Stomach (tissue), 9 donors: ENCODE results near the gene LEPR. TPM values are rescaled to one million over a fixed set of nuclear protein-coding genes. Genes with fewer than 3 reads are reported as not detected.
"Not testable (repeated sequence)": the region's sequence is repeated elsewhere in the genome, so short reads cannot be mapped to it uniquely, and the experiment has no call there.

ENCODE experiments used
- DNase-seq, 2 donors: peaks; one replicate each; pipeline versions ENCODE4 v3.0.0 to v3.0.0-alpha.2; 2013 to 2019
- H3K27ac ChIP-seq, 5 donors: fragments of 200-600 bp in 4 of 5; sonication (generic) in 4 of 5; one replicate each; pipeline ENCODE4 v1.5.1; 2013 to 2019; ENCODE audit warnings: mild to moderate bottlenecking in 1 of 5, moderate library complexity in 1 of 5
- H3K27me3 ChIP-seq, 3 donors: fragments of 200-600 bp; sonication (generic); one replicate each; pipeline ENCODE4 v1.5.1; 2017 to 2019; ENCODE audit warnings: mixed run types in 1 of 3
- H3K36me3 ChIP-seq, 4 donors: fragments of 200-600 bp; sonication (generic); 1 replicate in 3 of 4; 2 replicates in 1 of 4; pipeline ENCODE4 v1.5.1; 2016 to 2019
- H3K4me1 ChIP-seq, 4 donors: fragments of 200-600 bp; sonication (generic); one replicate each; pipeline ENCODE4 v1.5.1; 2016 to 2019
- H3K4me3 ChIP-seq, 4 donors: fragments of 200-600 bp; sonication (generic) in 3 of 4; one replicate each; pipeline ENCODE4 v1.5.1; 2016 to 2019; ENCODE audit warnings: mild to moderate bottlenecking in 1 of 4
- H3K9me3 ChIP-seq, 4 donors: fragments of 200-600 bp; sonication (generic); one replicate each; pipeline ENCODE4 v1.5.1; 2016 to 2019
- EP300 ChIP-seq: sonication (generic); formaldehyde crosslinking; IDR thresholded peaks from one replicate; pipeline ENCODE4 v1.6.1; 2017; ENCODE audit warnings: antibody characterized with exemption
- POLR2A ChIP-seq, 4 donors: fragments of 450-650 bp; IDR thresholded peaks; one replicate each; pipeline ENCODE4 v1.6.1; 2016; ENCODE audit warnings: antibody characterized with exemption in 4 of 4, control low read depth in 2 of 4, mild to moderate bottlenecking in 1 of 4, moderate library complexity in 1 of 4
- POLR2AphosphoS5 ChIP-seq, 3 donors: sonication (generic); formaldehyde crosslinking; IDR thresholded peaks; one replicate each; pipeline ENCODE4 v1.6.1; 2016; ENCODE audit warnings: antibody characterized with exemption in 3 of 3
- WGBS, 5 donors: extraction: QIAGEN DNeasy Blood & Tissue Kit in 3 of 5; methylation state at CpG; one replicate each; pipeline versions ENCODE4 v1.1.5 to v1.1.7; 2013 to 2018; 5-methylcytosine and 5-hydroxymethylcytosine counted together
- intact Hi-C: fragments of 100-400 bp; cut with DNase I; formaldehyde crosslinking; loops from one replicate; pipeline ENCODE4 v1.15.1; 2023; ENCODE audit warnings: low total_unique reads
- polyA plus RNA-seq, 3 donors: library from polyadenylated mRNA; stranded (reverse); fragments of 200-250 nt; gene quantifications; one replicate each; pipeline ENCODE4 v1.2.3, GENCODE V29; 2013
- total RNA-seq, 5 donors: library from RNA; depleted of rRNA; stranded (reverse); fragments of >200 nt; gene quantifications; one replicate each; pipeline versions ENCODE4 v1.1.0 to v1.2.3, GENCODE V29; 2014 to 2016
- TF ChIP-seq, protein P1 (sequence below), 7 experiments: fragments of 450-650 bp in 4 of 7; fragments of 200-600 bp in 3 of 7; sonication (generic) in 3 of 7; IDR thresholded peaks; one replicate each; pipeline ENCODE4 v1.5.1; 2016 to 2019; ENCODE audit warnings: antibody characterized with exemption in 7 of 7, control low read depth in 2 of 7, mild to moderate bottlenecking in 1 of 7
- donor health status: healthy with polysubstance abuse.
- donor health status: Bipolar disorder and iron deficiency.
- donor health status: healthy.

Gene LEPR
- total and polyA plus RNA-seq, 8 donors: 0.58 to 33.0 (median 14.1) TPM

DNA sequence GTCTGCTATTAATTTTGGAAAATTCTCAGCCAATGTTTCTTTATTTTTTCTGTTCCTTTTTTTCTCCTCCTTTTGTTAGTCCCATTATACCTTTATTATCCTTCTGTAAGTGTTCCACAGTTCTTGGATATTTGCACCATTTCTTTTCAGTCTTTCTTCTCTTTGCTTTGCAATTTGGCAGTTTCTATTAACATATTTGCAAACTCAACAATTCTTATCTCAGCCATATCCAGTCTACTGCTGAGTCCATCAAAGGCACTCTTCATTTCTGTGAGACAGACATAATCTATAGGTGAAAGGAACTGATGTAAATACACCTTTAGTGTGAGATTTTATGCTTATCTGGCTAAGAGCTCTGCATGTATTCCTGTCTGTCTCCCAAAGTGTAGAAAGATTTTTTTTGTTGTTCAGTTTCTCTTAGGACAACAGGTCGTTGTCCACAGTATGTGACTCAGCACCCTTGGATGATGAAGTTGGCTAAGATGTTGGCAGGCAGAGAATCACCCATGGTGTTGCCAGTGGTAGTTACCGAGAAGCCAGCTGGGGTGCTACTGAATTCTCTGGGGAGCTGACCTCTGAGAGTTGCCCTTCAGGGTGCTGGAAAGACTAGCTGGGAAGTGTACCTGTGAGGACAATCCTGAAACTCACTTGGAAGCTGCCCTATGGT, 38.4 kb downstream of the LEPR start:
- WGBS, 5 donors: 54 to 89% (median 67%) methylated on average over 2 of the region's 2 CpGs
- intact Hi-C loops: no loop called here

DNA sequence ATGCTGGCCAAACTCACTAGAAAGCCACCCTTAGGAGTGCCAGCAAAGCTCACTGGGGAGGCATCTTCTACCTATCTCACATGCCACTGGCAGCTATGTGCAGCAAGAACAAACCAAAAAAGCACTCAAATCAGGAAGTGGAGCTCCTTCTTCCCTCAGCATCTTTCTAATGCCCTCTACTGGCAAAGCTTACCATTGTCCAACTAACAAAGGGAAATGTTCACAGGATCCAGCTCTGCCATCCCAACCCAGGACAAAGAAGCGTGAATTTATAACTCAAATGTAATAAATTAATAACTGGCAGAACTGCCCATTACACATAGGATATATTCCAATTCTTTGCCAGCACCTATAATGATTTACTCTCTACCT, 38.9 kb downstream of the LEPR start:
- Histone ChIP-seq H3K27me3 (no peaks in the 10 kb centered on the region), H3K4me3 (no peak overlapping the region), H3K4me1 (peaks cover 0 to 8% (median 0%) of the 10 kb centered on the region in 4 donors), H3K27ac (no peak overlapping the region), H3K9me3 (no peaks in the 10 kb centered on the region), H3K36me3 (no peaks in the 10 kb centered on the region)
- 32 to 59% (median 47%) methylated on average over 1 of the region's 1 CpG for WGBS, 5 donors
- TF ChIP-seq EP300: no peak
- TF ChIP-seq, protein P1, sequence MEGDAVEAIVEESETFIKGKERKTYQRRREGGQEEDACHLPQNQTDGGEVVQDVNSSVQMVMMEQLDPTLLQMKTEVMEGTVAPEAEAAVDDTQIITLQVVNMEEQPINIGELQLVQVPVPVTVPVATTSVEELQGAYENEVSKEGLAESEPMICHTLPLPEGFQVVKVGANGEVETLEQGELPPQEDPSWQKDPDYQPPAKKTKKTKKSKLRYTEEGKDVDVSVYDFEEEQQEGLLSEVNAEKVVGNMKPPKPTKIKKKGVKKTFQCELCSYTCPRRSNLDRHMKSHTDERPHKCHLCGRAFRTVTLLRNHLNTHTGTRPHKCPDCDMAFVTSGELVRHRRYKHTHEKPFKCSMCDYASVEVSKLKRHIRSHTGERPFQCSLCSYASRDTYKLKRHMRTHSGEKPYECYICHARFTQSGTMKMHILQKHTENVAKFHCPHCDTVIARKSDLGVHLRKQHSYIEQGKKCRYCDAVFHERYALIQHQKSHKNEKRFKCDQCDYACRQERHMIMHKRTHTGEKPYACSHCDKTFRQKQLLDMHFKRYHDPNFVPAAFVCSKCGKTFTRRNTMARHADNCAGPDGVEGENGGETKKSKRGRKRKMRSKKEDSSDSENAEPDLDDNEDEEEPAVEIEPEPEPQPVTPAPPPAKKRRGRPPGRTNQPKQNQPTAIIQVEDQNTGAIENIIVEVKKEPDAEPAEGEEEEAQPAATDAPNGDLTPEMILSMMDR (IDR thresholded peaks at IDR 0.05): peak in 4 of 7 experiments; percentile 6 to 43 (median 27)
- peak in 1 of 2 donors; percentile 39 for DNase-seq
- intact Hi-C loops: no loop called here

More for the DNA sequence above, 38.4 kb downstream of the LEPR start:
- Histone ChIP-seq H3K27me3 (no peaks in the 10 kb centered on the region), H3K4me3 (no peak overlapping the region), H3K36me3 (no peaks in the 10 kb centered on the region), H3K9me3 (no peaks in the 10 kb centered on the region), H3K4me1 (peaks cover 0 to 8% (median 0%) of the 10 kb centered on the region in 4 donors), H3K27ac (no peak overlapping the region)
- TF ChIP-seq EP300 (no peak), POLR2A (IDR thresholded peaks at IDR 0.05) (no peak), POLR2AphosphoS5 (IDR thresholded peaks at IDR 0.05) (no peak)
- TF ChIP-seq, protein P1 (IDR thresholded peaks at IDR 0.05): no peak
- DNase-seq: no peak

DNA sequence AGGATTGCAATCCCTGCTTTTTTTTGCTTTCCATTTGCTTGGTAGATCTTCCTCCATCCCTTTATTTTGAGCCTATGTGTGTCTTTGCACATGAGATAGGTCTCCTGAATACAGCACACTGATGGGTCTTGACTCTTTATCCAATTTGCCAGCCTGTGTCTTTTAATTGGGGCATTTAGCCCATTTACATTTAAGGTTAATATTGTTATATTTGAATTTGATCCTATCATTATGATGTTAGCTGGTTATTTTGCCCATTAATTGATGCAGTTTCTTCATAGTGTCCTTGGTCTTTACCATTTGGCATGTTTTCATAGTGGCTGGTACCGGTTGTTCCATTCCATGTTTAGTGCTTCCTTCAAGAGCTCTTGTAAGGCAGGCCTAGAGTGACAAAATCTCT, 45.4 kb downstream of the LEPR start:
- H3K36me3 ChIP-seq, intact Hi-C loops, H3K9me3 ChIP-seq, DNase-seq, H3K27ac ChIP-seq, H3K27me3 ChIP-seq, H3K4me3 ChIP-seq: not testable (repeated sequence)
- H3K4me1 ChIP-seq: peaks cover 10 to 37% (median 27%) of the 10 kb centered on the region in 4 donors
- 94 to 100% (median 96%) methylated on average over 1 of the region's 1 CpG for WGBS, 5 donors

DNA sequence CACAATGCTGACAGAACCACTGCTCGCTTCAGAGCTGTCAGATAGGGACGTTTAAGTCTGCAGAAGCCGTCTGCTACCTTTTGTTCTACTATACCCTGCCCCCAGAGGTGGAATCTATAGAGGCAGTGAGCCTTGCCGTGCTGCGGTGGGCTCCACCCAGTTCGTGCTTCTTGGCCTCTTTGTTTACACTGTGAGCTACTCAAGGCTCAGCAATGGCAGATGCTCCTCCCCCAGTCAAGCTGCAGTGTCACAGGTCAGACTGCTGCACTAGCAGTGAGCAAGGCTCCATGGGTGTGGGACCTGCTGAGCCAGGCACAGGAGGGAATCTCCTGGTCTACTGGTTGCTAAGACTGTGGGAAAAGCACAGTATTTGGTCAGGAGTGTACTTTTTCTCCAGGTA, 47.1 kb downstream of the LEPR start:
- Histone ChIP-seq H3K36me3 (no peaks in the 10 kb centered on the region), H3K4me1 (peaks cover 10 to 46% (median 33%) of the 10 kb centered on the region in 4 donors), H3K4me3 (no peak overlapping the region), H3K27me3 (no peaks in the 10 kb centered on the region), H3K9me3 (no peaks in the 10 kb centered on the region), H3K27ac (peak overlapping the region in 1 of 5 donors; percentile 7)
- intact Hi-C loops: no loop called here
- peak; percentile 58 to 86 for DNase-seq
- 19 to 53% (median 28%) methylated on average over 6 of the region's 6 CpGs for WGBS, 5 donors
- no peak for TF ChIP-seq POLR2A (IDR thresholded peaks at IDR 0.05)
- peak in 1 of 3 donors; percentile 45 for TF ChIP-seq POLR2AphosphoS5 (IDR thresholded peaks at IDR 0.05)

DNA sequence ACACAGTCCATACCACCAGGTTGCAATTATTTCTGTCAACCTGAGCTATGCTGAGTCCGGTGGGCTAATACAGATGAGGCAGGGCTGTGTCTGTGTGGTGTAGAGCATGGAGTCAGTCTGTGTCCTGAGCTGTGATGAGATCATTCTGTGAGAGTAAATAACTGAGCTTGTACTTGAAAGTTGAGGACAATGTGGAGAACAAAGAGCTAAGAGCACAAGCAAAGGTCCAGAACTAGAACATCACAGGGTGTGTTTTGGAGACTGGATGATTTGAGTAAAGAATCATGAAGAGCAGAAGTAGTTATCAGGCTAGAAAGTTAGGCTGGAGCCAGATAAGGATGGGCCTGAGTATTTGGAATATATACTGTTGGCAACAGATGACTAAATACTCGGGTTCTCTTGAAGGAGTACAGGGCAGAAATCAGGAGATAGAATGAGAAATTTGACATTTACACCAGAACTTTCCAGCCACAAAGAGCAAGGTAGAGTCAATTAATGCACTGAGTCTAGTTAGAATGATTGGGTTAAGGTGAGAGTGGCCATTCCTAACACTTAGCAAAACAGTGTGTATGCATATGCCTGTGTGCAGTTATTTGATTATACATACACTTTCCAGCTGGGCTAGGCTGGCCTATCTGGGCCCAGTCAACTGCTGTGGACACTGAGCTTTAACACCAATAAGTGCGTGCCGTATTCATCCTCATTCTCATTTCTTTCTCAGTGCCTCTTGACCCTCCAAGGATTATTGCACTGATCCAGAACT, 48.8 kb downstream of the LEPR start:
- H3K36me3 ChIP-seq: no peaks in the 10 kb centered on the region
- no peaks in the 10 kb centered on the region for H3K9me3 ChIP-seq
- peaks cover 10 to 50% (median 35%) of the 10 kb centered on the region in 4 donors for H3K4me1 ChIP-seq
- intact Hi-C loops: no loop called here
- WGBS, 5 donors: 39 to 57% (median 46%) methylated on average over 4 of the region's 4 CpGs
- DNase-seq: no peak
- H3K4me3 ChIP-seq: no peak overlapping the region
- H3K27me3 ChIP-seq: no peaks in the 10 kb centered on the region
- peak overlapping the region; percentile 25 to 86 (median 54) for H3K27ac ChIP-seq
- TF ChIP-seq, protein P1 (IDR thresholded peaks at IDR 0.05): no peak
- TF ChIP-seq EP300: no peak
- no peak for TF ChIP-seq POLR2A (IDR thresholded peaks at IDR 0.05)
- TF ChIP-seq POLR2AphosphoS5 (IDR thresholded peaks at IDR 0.05): no peak
